ENCODE data around the gene CDKN2A. TPM values are rescaled to one million over a fixed set of nuclear protein-coding genes. Genes with fewer than 3 reads are reported as not detected.

The CDKN2A gene
- total RNA-seq, 1 experiment from 2014 or later: 0.57 TPM

GRCh38 chr9:21931428-21931827 lies 62.8 kb downstream of the CDKN2A start:
- ChIA-PET CTCF (no interaction called here), POLR2A (no interaction called here)
- H3K36me3 Mint-ChIP-seq: peaks cover 13% of the 10 kb centered on the region
- H3K27ac Mint-ChIP-seq: 0 out of 2 replicates have a peak overlapping the region, but pooled peaks have one; percentile 39
- no peak for DNase-seq (ENCODE audit: low spot score)
- H3K9me3 Mint-ChIP-seq: peaks cover 10% of the 10 kb centered on the region; the same call in 1 of the 2 replicates
- peaks cover 46% of the 10 kb centered on the region for H3K4me1 Mint-ChIP-seq
- H3K4me3 Mint-ChIP-seq: no peak overlapping the region
- ATAC-seq: no peak
- TF ChIP-seq, protein P1, sequence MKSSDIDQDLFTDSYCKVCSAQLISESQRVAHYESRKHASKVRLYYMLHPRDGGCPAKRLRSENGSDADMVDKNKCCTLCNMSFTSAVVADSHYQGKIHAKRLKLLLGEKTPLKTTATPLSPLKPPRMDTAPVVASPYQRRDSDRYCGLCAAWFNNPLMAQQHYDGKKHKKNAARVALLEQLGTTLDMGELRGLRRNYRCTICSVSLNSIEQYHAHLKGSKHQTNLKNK (CRISPR knock-in tag; IDR thresholded peaks at IDR 0.05): no peak
- TF ChIP-seq RORB (CRISPR knock-in tag; IDR thresholded peaks at IDR 0.05): no peak
- TF ChIP-seq TP53 (CRISPR knock-in tag; IDR thresholded peaks at IDR 0.05): no peak
- TF ChIP-seq ZNF232 (CRISPR knock-in tag; IDR thresholded peaks at IDR 0.05): no peak
- no peak for TF ChIP-seq ZNF121 (CRISPR knock-in tag; IDR thresholded peaks at IDR 0.05)
- TF ChIP-seq SMAD3 (CRISPR knock-in tag; IDR thresholded peaks at IDR 0.05; ENCODE audit: borderline replicate concordance): no peak
- TF ChIP-seq HMGA2 (CRISPR knock-in tag; IDR thresholded peaks at IDR 0.05): no peak
- no peak for TF ChIP-seq EMX1 (CRISPR knock-in tag; IDR thresholded peaks at IDR 0.05)
- no peak for TF ChIP-seq E2F4 (CRISPR knock-in tag; IDR thresholded peaks at IDR 0.05; ENCODE audit: borderline replicate concordance, low read depth)
- TF ChIP-seq, protein P2, sequence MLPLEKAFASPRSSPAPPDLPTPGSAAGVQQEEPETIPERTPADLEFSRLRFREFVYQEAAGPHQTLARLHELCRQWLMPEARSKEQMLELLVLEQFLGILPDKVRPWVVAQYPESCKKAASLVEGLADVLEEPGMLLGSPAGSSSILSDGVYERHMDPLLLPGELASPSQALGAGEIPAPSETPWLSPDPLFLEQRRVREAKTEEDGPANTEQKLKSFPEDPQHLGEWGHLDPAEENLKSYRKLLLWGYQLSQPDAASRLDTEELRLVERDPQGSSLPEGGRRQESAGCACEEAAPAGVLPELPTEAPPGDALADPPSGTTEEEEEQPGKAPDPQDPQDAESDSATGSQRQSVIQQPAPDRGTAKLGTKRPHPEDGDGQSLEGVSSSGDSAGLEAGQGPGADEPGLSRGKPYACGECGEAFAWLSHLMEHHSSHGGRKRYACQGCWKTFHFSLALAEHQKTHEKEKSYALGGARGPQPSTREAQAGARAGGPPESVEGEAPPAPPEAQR (CRISPR knock-in tag; IDR thresholded peaks at IDR 0.05): no peak
- 0 out of 2 replicates have a peak, but pooled peaks cover 2% of the 10 kb centered on the region for H3K27me3 Mint-ChIP-seq (ENCODE audit: low read depth)

GRCh38 chr9:21927752-21928151 lies 66.4 kb downstream of the CDKN2A start:
- ATAC-seq (no peak), DNase-seq (ENCODE audit: low spot score) (no peak)
- TF ChIP-seq FOXP4 (CRISPR knock-in tag; IDR thresholded peaks at IDR 0.05) (no peak), MYBL2 (CRISPR knock-in tag; IDR thresholded peaks at IDR 0.05) (no peak), ATF1 (CRISPR knock-in tag; IDR thresholded peaks at IDR 0.05) (no peak), ETV6 (CRISPR knock-in tag; IDR thresholded peaks at IDR 0.05) (no peak), CBFB (CRISPR knock-in tag; IDR thresholded peaks at IDR 0.05; ENCODE audit: low read depth) (no peak), JAZF1 (CRISPR knock-in tag; IDR thresholded peaks at IDR 0.05) (no peak), KAT7 (CRISPR knock-in tag; IDR thresholded peaks at IDR 0.05; ENCODE audit: borderline replicate concordance) (no peak), GABPB1 (CRISPR knock-in tag; IDR thresholded peaks at IDR 0.05) (no peak), ZNF416 (CRISPR knock-in tag; IDR thresholded peaks at IDR 0.05) (no peak)
- TF ChIP-seq, protein P3, sequence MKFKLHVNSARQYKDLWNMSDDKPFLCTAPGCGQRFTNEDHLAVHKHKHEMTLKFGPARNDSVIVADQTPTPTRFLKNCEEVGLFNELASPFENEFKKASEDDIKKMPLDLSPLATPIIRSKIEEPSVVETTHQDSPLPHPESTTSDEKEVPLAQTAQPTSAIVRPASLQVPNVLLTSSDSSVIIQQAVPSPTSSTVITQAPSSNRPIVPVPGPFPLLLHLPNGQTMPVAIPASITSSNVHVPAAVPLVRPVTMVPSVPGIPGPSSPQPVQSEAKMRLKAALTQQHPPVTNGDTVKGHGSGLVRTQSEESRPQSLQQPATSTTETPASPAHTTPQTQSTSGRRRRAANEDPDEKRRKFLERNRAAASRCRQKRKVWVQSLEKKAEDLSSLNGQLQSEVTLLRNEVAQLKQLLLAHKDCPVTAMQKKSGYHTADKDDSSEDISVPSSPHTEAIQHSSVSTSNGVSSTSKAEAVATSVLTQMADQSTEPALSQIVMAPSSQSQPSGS (CRISPR knock-in tag; IDR thresholded peaks at IDR 0.05; ENCODE audit: borderline replicate concordance, low read depth): no peak
- TF ChIP-seq, protein P4, sequence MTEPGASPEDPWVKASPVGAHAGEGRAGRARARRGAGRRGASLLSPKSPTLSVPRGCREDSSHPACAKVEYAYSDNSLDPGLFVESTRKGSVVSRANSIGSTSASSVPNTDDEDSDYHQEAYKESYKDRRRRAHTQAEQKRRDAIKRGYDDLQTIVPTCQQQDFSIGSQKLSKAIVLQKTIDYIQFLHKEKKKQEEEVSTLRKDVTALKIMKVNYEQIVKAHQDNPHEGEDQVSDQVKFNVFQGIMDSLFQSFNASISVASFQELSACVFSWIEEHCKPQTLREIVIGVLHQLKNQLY (CRISPR knock-in tag; IDR thresholded peaks at IDR 0.05): no peak
- peaks cover 13% of the 10 kb centered on the region for H3K36me3 Mint-ChIP-seq
- CTCF ChIA-PET: no interaction called here
- H3K27ac Mint-ChIP-seq: no peak overlapping the region
- H3K9me3 Mint-ChIP-seq: peaks cover 7% of the 10 kb centered on the region; the same call in 1 of the 2 replicates
- peaks cover 19% of the 10 kb centered on the region for H3K4me1 Mint-ChIP-seq
- POLR2A ChIA-PET: no interaction called here
- no peak overlapping the region for H3K4me3 Mint-ChIP-seq
- 0 out of 2 replicates have a peak, but pooled peaks cover 2% of the 10 kb centered on the region for H3K27me3 Mint-ChIP-seq (ENCODE audit: low read depth)

Data from WTC11 (cell line).